Hepatocyte (in vitro differentiated cells): Measurements from ENCODE around the gene ACTRT3.

Source experiments
- EZH2 ChIP-seq: fragments of 200-600 bp; sonication (generic); IDR thresholded peaks from 2 replicates; pipeline ENCODE4 v1.6.1; 2016; ENCODE audit warnings: antibody characterized with exemption, mild to moderate bottlenecking, borderline replicate concordance
- EZH2phosphoT487 ChIP-seq: fragments of 200-600 bp; sonication (generic); IDR thresholded peaks from one replicate; pipeline ENCODE4 v1.6.1; 2018; ENCODE audit warnings: antibody characterized with exemption, mild to moderate bottlenecking, low read depth, moderate library complexity; ENCODE audit not compliant: unreplicated experiment, severe bottlenecking

DNA sequence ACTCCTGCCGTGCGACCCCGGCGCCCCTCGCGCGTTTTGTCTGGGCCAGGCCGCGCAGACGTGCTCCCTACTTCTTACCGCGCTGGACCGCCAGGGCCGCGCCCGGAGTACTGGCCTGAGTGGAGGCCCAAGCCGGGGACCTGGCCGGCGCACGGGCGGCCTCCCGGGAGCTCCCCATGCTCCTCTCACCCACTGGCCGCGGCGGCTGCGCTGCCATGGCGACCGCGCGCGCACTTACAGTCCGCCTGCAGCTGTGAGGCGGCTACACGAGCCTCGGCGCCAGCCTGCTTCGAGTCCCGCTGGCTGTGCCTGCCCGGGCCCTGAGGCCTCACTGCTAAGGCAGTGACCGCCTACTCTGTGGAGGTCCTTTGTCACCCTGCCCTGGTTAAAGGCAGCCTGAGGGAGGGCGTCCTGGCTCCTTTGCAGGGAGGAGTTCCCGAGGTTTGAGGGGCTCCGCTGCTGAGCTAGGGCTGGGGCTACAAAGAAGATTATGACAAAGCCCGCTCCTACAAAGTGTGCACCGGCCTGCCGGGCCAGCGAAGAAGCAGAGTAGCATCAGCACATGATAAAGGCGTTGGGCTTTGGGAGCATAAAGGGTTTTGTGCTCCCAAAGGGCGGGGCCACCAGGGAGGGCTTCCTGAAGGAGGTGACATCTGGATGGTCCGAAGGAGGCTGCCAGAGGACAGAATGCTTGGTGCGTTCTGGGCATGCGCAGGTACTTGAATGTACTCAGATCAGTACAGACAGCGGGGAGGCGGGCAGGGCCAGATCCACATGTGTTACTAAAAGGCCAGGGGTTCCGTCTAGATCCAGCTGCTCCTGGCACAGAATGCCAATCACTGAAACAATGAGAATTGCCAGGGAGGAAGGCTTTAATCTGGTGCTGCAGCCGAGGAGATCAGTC, 43.2 kb upstream of the ACTRT3 start, which contains the start of the genes LRRC34 and LRRIQ4:
- TF ChIP-seq EZH2phosphoT487 (no peak), EZH2 (no peak)
